ENCODE measurements around the gene TOM1L2. TPM values are rescaled to one million over a fixed set of nuclear protein-coding genes. Genes with fewer than 3 reads are reported as not detected.

The TOM1L2 gene
- total RNA-seq, 1 experiment from 2014 or later: 45.2 TPM

- in situ Hi-C loops (cut with HindIII; ENCODE audit: low pct_unique_long_range_greater_than_20kb, low sequenced_read_pairs): no loop called here
- ChIA-PET POLR2A (interaction anchor here (0.6 kb wide), 1 partner anchor 221 kb away, joined by 6 read pairs; no protein-coding TSS in a partner anchor), CTCF (interaction anchor here (0.7 to 1.2 kb wide), 2 partner anchors 30 to 108 kb away, joined by 4 to 8 read pairs; no protein-coding TSS in a partner anchor)
- no TSS peak for BruUV-seq (replicated peaks)
- Histone ChIP-seq H3K4me1 (ENCODE audit: control insufficient read depth, insufficient read depth, low read length) (peaks cover 71% of the 10 kb centered on the region), H3K9me3 (ENCODE audit: control insufficient read depth, insufficient read depth, low read depth, low read length) (no peaks in the 10 kb centered on the region), H3K27ac (ENCODE audit: low read length) (peak overlapping the region; percentile 73), H3K36me3 (ENCODE audit: control insufficient read depth, insufficient read depth, low read length) (no peaks in the 10 kb centered on the region; the same call in none of the 2 replicates), H3K27me3 (ENCODE audit: control insufficient read depth, insufficient read depth, low read length) (no peaks in the 10 kb centered on the region), H3K4me3 (ENCODE audit: low read depth in 2 of 2, low read length in 2 of 2) (no peak overlapping the region)
- DNase-seq (ENCODE audit: low read depth, low spot score) (no peak), ATAC-seq (no peak)
- no peak for TF ChIP-seq SIN3A (IDR thresholded peaks at IDR 0.05; ENCODE audit: borderline replicate concordance, insufficient read depth, low read depth, low read length)
- no peak for TF ChIP-seq CTCF (IDR thresholded peaks at IDR 0.05)
- TF ChIP-seq TCF7L2 (IDR thresholded peaks at IDR 0.05; ENCODE audit: low read depth, low read length): no peak
- TF ChIP-seq, protein P1, sequence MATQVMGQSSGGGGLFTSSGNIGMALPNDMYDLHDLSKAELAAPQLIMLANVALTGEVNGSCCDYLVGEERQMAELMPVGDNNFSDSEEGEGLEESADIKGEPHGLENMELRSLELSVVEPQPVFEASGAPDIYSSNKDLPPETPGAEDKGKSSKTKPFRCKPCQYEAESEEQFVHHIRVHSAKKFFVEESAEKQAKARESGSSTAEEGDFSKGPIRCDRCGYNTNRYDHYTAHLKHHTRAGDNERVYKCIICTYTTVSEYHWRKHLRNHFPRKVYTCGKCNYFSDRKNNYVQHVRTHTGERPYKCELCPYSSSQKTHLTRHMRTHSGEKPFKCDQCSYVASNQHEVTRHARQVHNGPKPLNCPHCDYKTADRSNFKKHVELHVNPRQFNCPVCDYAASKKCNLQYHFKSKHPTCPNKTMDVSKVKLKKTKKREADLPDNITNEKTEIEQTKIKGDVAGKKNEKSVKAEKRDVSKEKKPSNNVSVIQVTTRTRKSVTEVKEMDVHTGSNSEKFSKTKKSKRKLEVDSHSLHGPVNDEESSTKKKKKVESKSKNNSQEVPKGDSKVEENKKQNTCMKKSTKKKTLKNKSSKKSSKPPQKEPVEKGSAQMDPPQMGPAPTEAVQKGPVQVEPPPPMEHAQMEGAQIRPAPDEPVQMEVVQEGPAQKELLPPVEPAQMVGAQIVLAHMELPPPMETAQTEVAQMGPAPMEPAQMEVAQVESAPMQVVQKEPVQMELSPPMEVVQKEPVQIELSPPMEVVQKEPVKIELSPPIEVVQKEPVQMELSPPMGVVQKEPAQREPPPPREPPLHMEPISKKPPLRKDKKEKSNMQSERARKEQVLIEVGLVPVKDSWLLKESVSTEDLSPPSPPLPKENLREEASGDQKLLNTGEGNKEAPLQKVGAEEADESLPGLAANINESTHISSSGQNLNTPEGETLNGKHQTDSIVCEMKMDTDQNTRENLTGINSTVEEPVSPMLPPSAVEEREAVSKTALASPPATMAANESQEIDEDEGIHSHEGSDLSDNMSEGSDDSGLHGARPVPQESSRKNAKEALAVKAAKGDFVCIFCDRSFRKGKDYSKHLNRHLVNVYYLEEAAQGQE (IDR thresholded peaks at IDR 0.05; ENCODE audit: insufficient read depth in 1 of 2, low read depth in 2 of 2, low read length in 1 of 2): no peak
- no peak for TF ChIP-seq POLR2AphosphoS5 (IDR thresholded peaks at IDR 0.05; ENCODE audit: low read depth, low read length)
- intact Hi-C loops (cut with micrococcal nuclease; ENCODE audit: unreplicated experiment): loop anchor here (5.0 kb wide), 1 partner anchor 46 kb away; no protein-coding TSS in a partner anchor
Observed at GRCh38 chr17:17810895-17811248, 161.3 kb downstream of the TOM1L2 start.

DNA sequence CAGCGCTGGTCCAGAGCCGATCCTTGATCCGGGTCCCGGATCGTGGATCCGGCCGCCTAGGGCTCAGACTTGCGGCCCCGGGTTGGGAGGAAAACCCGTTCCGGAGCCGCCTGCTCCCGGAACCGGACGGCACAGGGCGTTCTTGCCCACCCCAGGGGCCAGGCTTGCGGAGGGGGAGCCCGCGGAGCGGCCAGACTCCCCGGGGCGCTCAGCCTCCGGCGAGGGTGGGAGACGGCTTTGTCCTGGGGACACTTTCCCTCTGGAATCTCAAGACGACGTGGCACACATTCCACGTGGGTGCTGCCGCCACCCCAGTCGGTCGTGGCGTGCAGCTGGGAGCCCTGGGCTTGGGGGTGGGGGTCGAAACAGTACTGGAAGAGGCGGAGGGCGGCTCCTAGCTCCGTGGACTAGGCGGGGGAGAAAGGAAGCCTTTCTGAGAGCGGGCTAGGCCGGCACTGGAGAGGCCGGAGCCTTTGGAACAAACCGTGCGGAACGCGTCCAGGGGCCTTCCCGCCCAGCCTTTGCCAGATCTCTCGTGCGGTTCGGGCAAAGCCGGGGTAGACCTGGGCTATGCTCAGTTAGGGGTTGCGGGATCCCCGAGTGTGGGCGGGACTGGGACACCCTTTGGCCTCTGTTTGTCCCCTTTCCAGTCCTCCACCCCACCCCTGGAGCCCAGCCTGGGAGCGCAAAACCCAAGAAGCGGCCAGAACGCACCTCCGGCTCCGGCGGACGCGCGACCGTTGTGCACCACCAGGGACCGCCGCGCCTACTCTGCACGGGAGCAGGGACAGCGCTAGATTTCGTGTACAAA lies 161.9 kb downstream of the TOM1L2 start:
- DNase-seq (ENCODE audit: low read depth, low spot score) (no peak), ATAC-seq (peak; percentile 50)
- ChIA-PET CTCF (interaction anchor here (0.7 to 1.2 kb wide), 3 partner anchors 30 to 109 kb away, joined by 3 to 8 read pairs (median 4); no protein-coding TSS in a partner anchor), POLR2A (no interaction called here)
- no peaks in the 10 kb centered on the region for H3K9me3 ChIP-seq (ENCODE audit: control insufficient read depth, insufficient read depth, low read depth, low read length)
- intact Hi-C loops (cut with micrococcal nuclease; ENCODE audit: unreplicated experiment): loop anchor here (5.0 kb wide), 1 partner anchor 47 kb away; no protein-coding TSS in a partner anchor
- peaks cover 66% of the 10 kb centered on the region for H3K4me1 ChIP-seq (ENCODE audit: control insufficient read depth, insufficient read depth, low read length)
- H3K27ac ChIP-seq (ENCODE audit: low read length): peak overlapping the region; percentile 73
- H3K36me3 ChIP-seq (ENCODE audit: control insufficient read depth, insufficient read depth, low read length): no peaks in the 10 kb centered on the region; the same call in none of the 2 replicates
- peak overlapping the region in 1 of 2 experiments; percentile 7; a peak in 1 of 4 replicates for H3K4me3 ChIP-seq (ENCODE audit: low read depth in 2 of 2, low read length in 2 of 2)
- TSS peak; percentile 45 for BruUV-seq (replicated peaks)
- TF ChIP-seq POLR2AphosphoS5 (IDR thresholded peaks at IDR 0.05; ENCODE audit: low read depth, low read length) (peak; percentile 66), TCF7L2 (IDR thresholded peaks at IDR 0.05; ENCODE audit: low read depth, low read length) (no peak)
- no peaks in the 10 kb centered on the region for H3K27me3 ChIP-seq (ENCODE audit: control insufficient read depth, insufficient read depth, low read length)
- in situ Hi-C loops (cut with HindIII; ENCODE audit: low pct_unique_long_range_greater_than_20kb, low sequenced_read_pairs): no loop called here

All from Panc1 (cell line).